B cell (primary cell): Measurements from ENCODE around the gene C9orf152. TPM values are rescaled to one million over a fixed set of nuclear protein-coding genes. Genes with fewer than 3 reads are reported as not detected.

Experiments
- ATAC-seq: fragments of 200-7000 bp; cut with Tn5 transposase; one replicate; pipeline ENCODE4 v1.10.0; 2021; ENCODE audit warnings: low read depth, mild to moderate bottlenecking, moderate number of reproducible peaks, moderate library complexity
- CTCF ChIA-PET: fragments of 350-600 bp; sonication (Branson Sonifier 250); formaldehyde crosslinking; loops from one replicate; lab custom pipeline; 2021; ENCODE audit warnings: antibody characterized with exemption, inconsistent platforms; lab: Charles Lee
- POLR2A ChIA-PET: fragments of 350-600 bp; sonication (Branson Sonifier 250); formaldehyde crosslinking; loops from one replicate; lab custom pipeline; 2021; ENCODE audit warnings: antibody characterized with exemption; lab: Charles Lee
- DNase-seq: peaks from one replicate; pipeline ENCODE4 v3.0.0; 2013
- H2AFZ ChIP-seq: 2 replicates; pipeline ENCODE4 v1.6.1; 2012; ENCODE audit warnings: mild to moderate bottlenecking, low read depth, low read length; ENCODE audit not compliant: insufficient read depth, poor library complexity, severe bottlenecking
- H3K27ac ChIP-seq, 2 donors: 1 replicate in 1 of 2; 2 replicates in 1 of 2; pipeline ENCODE4 v1.5.1; 2012 to 2013; ENCODE audit warnings: low read length in 2 of 2, mild to moderate bottlenecking in 2 of 2, moderate library complexity in 1 of 2
- H3K27me3 ChIP-seq, 4 experiments: fragments of 200-600 bp in 1 of 4; sonication (generic) in 1 of 4; replicated peaks in 1 of 4; 1 replicate in 2 of 4; 2 replicates in 2 of 4; pipeline versions ENCODE4 v1.6.1 to v1.7.0; 2013 to 2016; ENCODE audit warnings: low read length in 3 of 4, mild to moderate bottlenecking in 2 of 4, mixed read lengths in 1 of 4, moderate library complexity in 1 of 4; ENCODE audit not compliant: insufficient read depth in 4 of 4, control insufficient read depth in 3 of 4; ENCODE audit errors: control extremely low read depth in 1 of 4
- H3K36me3 ChIP-seq, 2 experiments: replicated peaks in 1 of 2; 1 replicate in 1 of 2; 2 replicates in 1 of 2; pipeline versions ENCODE4 v1.6.1 to v1.7.1; 2013; ENCODE audit warnings: low read length in 1 of 2; ENCODE audit not compliant: insufficient read depth in 2 of 2, control insufficient read depth in 1 of 2; ENCODE audit errors: control extremely low read depth in 1 of 2, extremely low read depth in 1 of 2
- H3K4me1 ChIP-seq, 2 donors: fragments of 200-600 bp in 1 of 2; sonication (generic) in 1 of 2; 1 replicate in 1 of 2; 2 replicates in 1 of 2; pipeline versions ENCODE4 v1.5.1 to v1.6.1; 2013 to 2017; ENCODE audit warnings: low read length in 2 of 2; ENCODE audit not compliant: control insufficient read depth in 2 of 2, insufficient read depth in 2 of 2
- H3K4me2 ChIP-seq: replicated peaks from 2 replicates; pipeline ENCODE3; 2012; ENCODE audit warnings: mild to moderate bottlenecking, low read depth, low read length; ENCODE audit not compliant: poor library complexity, severe bottlenecking
- H3K4me3 ChIP-seq, 5 experiments: fragments of 200-600 bp in 1 of 5; sonication (generic) in 1 of 5; 1 replicate in 3 of 5; 2 replicates in 2 of 5; pipeline versions ENCODE4 v1.5.1 to v1.7.0; 2011 to 2016; ENCODE audit warnings: low read length in 4 of 5, mild to moderate bottlenecking in 4 of 5, low read depth in 2 of 5, control low read depth in 1 of 5, moderate library complexity in 1 of 5; ENCODE audit not compliant: insufficient read depth in 1 of 5; ENCODE audit errors: control extremely low read depth in 1 of 5, extremely low read depth in 1 of 5
- H3K79me2 ChIP-seq: fragments of 200-600 bp; sonication (generic); one replicate; pipeline ENCODE4 v1.6.0; 2016; ENCODE audit warnings: low read length; ENCODE audit not compliant: control insufficient read depth, insufficient read depth
- H3K9ac ChIP-seq: fragments of 200-600 bp; sonication (generic); 2 replicates; pipeline ENCODE4 v1.6.1; 2017; ENCODE audit warnings: mild to moderate bottlenecking, low read length, moderate library complexity
- H3K9me3 ChIP-seq, 3 donors: one replicate each; pipeline versions ENCODE4 v1.6.1 to v1.7.1; 2013; ENCODE audit warnings: low read length in 2 of 3; ENCODE audit not compliant: control insufficient read depth in 2 of 3, insufficient read depth in 1 of 3; ENCODE audit errors: control extremely low read depth in 1 of 3
- H4K20me1 ChIP-seq: 2 replicates; pipeline ENCODE4 v1.6.0; 2012; ENCODE audit warnings: mild to moderate bottlenecking, low read length; ENCODE audit not compliant: insufficient read depth, control insufficient read depth, poor library complexity, severe bottlenecking
- H3K27ac Mint-ChIP-seq: one replicate; pipeline ENCODE4 v1.8.0; 2021; ENCODE audit warnings: mixed read lengths
- H3K27me3 Mint-ChIP-seq: one replicate; pipeline ENCODE4 v1.8.0; 2021; ENCODE audit warnings: mixed read lengths
- H3K4me1 Mint-ChIP-seq: one replicate; pipeline ENCODE4 v1.8.0; 2021; ENCODE audit warnings: mixed read lengths
- H3K4me3 Mint-ChIP-seq: one replicate; pipeline ENCODE4 v1.8.0; 2021; ENCODE audit warnings: mixed read lengths
- H3K9me3 Mint-ChIP-seq: one replicate; pipeline ENCODE4 v1.8.0; 2022; ENCODE audit warnings: mixed read lengths; ENCODE audit not compliant: insufficient read depth
- EZH2 ChIP-seq: IDR thresholded peaks from 2 replicates; pipeline ENCODE4 v1.6.1; 2012; ENCODE audit warnings: borderline replicate concordance, low read depth, mild to moderate bottlenecking, moderate library complexity, low read length; ENCODE audit not compliant: insufficient read depth, poor library complexity, severe bottlenecking
- WGBS: methylation state at CpG from one replicate; pipeline ENCODE4 v1.1.5; 2013; ENCODE audit warnings: missing lambda C conversion rate; ENCODE audit not compliant: insufficient coverage; 5-methylcytosine and 5-hydroxymethylcytosine counted together
- intact Hi-C: fragments of 100-400 bp; cut with micrococcal nuclease; formaldehyde crosslinking; loops from one replicate; pipeline ENCODE4 v1.10.0; 2022
- polyA plus RNA-seq: library from polyadenylated mRNA; depleted of rRNA; stranded (reverse); fragments of >200 nt; gene quantifications from 2 replicates; pipeline ENCODE4 v1.2.3, GENCODE V29; 2012
- total RNA-seq, 2 donors: library from RNA; stranded (reverse); fragments of 120-200 nt in 1 of 2; gene quantifications; 1 replicate in 1 of 2; 2 replicates in 1 of 2; pipeline versions ENCODE4 v1.2.3 to v1.2.4, GENCODE V29; 2013 to 2022
- TF ChIP-seq, protein P1 (sequence below): fragments of 200-600 bp; IDR thresholded peaks from one replicate; pipeline ENCODE4 v1.8.0; 2022; ENCODE audit warnings: antibody characterized with exemption, mild to moderate bottlenecking

C9orf152 gene
- total and polyA plus RNA-seq, 2 donors (not counting 1 experiment from before 2014, with no cell fraction given), result not detected

DNA sequence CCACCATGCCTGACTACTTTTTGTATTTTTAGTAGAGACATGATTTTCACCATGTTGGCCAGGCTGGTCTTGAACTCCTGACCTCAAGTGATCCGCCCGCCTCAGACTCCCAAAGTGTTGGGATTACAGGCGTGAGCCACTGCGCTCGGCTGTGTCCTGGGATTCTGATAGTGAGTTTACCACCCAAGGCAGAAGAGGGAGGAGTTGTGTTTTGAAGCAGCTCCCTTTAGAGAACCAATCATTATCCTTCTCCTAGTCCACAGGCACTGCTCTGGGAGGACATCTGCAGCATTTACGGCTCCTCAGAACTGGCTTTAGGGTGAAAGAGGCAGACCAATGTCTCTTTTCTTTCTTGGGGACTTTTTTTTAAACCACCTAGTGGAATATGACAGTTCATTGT lies 5.7 kb downstream of the C9orf152 start:
- Histone ChIP-seq H3K9me3 (no peaks in the 10 kb centered on the region), H4K20me1 (no peaks in the 10 kb centered on the region), H3K4me3 (no peak overlapping the region), H3K36me3 (no peaks in the 10 kb centered on the region), H3K4me2 (no peak overlapping the region), H3K4me1 (no peaks in the 10 kb centered on the region), H3K27me3 (peaks cover 0 to 4% (median 0%) of the 10 kb centered on the region in 4 experiments), H3K9ac (no peak overlapping the region), H2AFZ (no peak overlapping the region), H3K27ac (no peak overlapping the region), H3K79me2 (no peaks in the 10 kb centered on the region)
- Mint-ChIP-seq H3K27ac (no peak overlapping the region), H3K9me3 (no peaks in the 10 kb centered on the region), H3K4me3 (no peak overlapping the region), H3K27me3 (peaks cover 3% of the 10 kb centered on the region), H3K4me1 (no peaks in the 10 kb centered on the region)
- intact Hi-C loops, result no loop called here
- no peak for TF ChIP-seq EZH2
- TF ChIP-seq, protein P1, sequence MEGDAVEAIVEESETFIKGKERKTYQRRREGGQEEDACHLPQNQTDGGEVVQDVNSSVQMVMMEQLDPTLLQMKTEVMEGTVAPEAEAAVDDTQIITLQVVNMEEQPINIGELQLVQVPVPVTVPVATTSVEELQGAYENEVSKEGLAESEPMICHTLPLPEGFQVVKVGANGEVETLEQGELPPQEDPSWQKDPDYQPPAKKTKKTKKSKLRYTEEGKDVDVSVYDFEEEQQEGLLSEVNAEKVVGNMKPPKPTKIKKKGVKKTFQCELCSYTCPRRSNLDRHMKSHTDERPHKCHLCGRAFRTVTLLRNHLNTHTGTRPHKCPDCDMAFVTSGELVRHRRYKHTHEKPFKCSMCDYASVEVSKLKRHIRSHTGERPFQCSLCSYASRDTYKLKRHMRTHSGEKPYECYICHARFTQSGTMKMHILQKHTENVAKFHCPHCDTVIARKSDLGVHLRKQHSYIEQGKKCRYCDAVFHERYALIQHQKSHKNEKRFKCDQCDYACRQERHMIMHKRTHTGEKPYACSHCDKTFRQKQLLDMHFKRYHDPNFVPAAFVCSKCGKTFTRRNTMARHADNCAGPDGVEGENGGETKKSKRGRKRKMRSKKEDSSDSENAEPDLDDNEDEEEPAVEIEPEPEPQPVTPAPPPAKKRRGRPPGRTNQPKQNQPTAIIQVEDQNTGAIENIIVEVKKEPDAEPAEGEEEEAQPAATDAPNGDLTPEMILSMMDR, result no peak
- WGBS, result 100% methylated on average over 2 of the region's 6 CpGs
- DNase-seq (no peak), ATAC-seq (no peak)
- ChIA-PET CTCF (interaction anchor here (0.7 kb wide), 1 partner anchor 58 kb away, joined by 3 read pairs; no protein-coding TSS in a partner anchor), POLR2A (no interaction called here)

DNA sequence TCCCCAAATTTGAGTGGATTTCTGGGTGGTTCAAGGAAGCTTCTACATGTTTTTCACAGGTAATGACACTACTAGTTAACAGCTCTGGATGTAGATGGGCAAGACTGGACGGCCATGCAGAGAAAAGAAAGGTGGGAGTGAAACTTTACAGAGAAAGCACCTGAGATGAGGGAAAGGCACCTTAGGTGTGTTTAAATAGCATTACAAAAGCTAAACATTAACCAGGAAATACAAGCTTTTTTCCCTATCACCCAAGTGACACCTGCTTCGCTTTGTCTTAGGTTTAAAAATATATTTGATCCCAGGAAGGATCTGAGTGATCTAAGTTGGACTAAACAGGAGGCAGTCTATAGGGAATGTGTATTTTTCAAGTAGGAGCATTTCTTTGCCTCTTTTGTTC lies 8.3 kb downstream of the C9orf152 start:
- DNase-seq, result no peak
- no peak for ATAC-seq
- no peaks in the 10 kb centered on the region for H3K9me3 ChIP-seq
- no peak overlapping the region for H3K4me2 ChIP-seq
- Mint-ChIP-seq H3K4me1 (no peaks in the 10 kb centered on the region), H3K9me3 (no peaks in the 10 kb centered on the region), H3K27me3 (no peaks in the 10 kb centered on the region), H3K27ac (no peak overlapping the region), H3K4me3 (no peak overlapping the region)
- H3K27me3 ChIP-seq, result no peaks in the 10 kb centered on the region
- POLR2A ChIA-PET, result no interaction called here
- TF ChIP-seq, protein P1, result no peak
- no peak for TF ChIP-seq EZH2
- H3K4me3 ChIP-seq, result no peak overlapping the region
- H3K4me1 ChIP-seq, result no peaks in the 10 kb centered on the region
- H3K9ac ChIP-seq, result no peak overlapping the region
- H3K79me2 ChIP-seq, result no peaks in the 10 kb centered on the region
- no peak overlapping the region for H2AFZ ChIP-seq
- no CpG with 5 or more reads among the region's 2 CpGs for WGBS
- intact Hi-C loops, result no loop called here
- CTCF ChIA-PET, result no interaction called here
- H4K20me1 ChIP-seq, result no peaks in the 10 kb centered on the region
- no peak overlapping the region for H3K27ac ChIP-seq
- H3K36me3 ChIP-seq, result no peaks in the 10 kb centered on the region
